ENCODE results near the gene CACNA1S. TPM values are rescaled to one million over a fixed set of nuclear protein-coding genes. Genes with fewer than 3 reads are reported as not detected.

The CACNA1S gene
- total and polyA plus RNA-seq, 2 of the 8 experiments (the other 6 are each of a cell fraction or from before 2014, with no cell fraction given): 0.06 TPM; not detected in 1

GRCh38 chr1:201093561-201093960 lies 18.7 kb downstream of the CACNA1S start:
- no peaks in the 10 kb centered on the region for H4K20me1 ChIP-seq (replicated peaks in 1 of 2; ENCODE audit: control insufficient read depth in 1 of 2, insufficient read depth in 2 of 2, low read length in 2 of 2)
- no peak overlapping the region for H3K23ac ChIP-seq (ENCODE audit: insufficient read length)
- no peak overlapping the region for H3K4ac ChIP-seq (replicated peaks; ENCODE audit: insufficient read length, low read depth, low read length)
- H3K36me3 ChIP-seq (ENCODE audit: control insufficient read depth in 2 of 4, insufficient read depth in 4 of 4, low read length in 3 of 4): no peaks in the 10 kb centered on the region
- H3K9me3 ChIP-seq (ENCODE audit: insufficient read depth in 2 of 2, low read depth in 1 of 2, low read length in 1 of 2): no peaks in the 10 kb centered on the region
- FAIRE-seq: no peak
- no peak overlapping the region for H2BK5ac ChIP-seq (ENCODE audit: low read depth, low read length)
- H2AFZ ChIP-seq (ENCODE audit: low read length): no peak overlapping the region
- no peak overlapping the region for H2BK20ac ChIP-seq (ENCODE audit: low read length)
- H3K79me1 ChIP-seq (ENCODE audit: low read depth, low read length): no peaks in the 10 kb centered on the region
- H3K23me2 ChIP-seq (ENCODE audit: low read depth, low read length): no peaks in the 10 kb centered on the region
- H2BK15ac ChIP-seq (ENCODE audit: low read length): no peak overlapping the region
- no peaks in the 10 kb centered on the region for H3K27me3 ChIP-seq (replicated peaks in 1 of 4; ENCODE audit: control insufficient read depth in 3 of 4, extremely low read depth in 1 of 4, insufficient read depth in 3 of 4, low read length in 3 of 4)
- no peak overlapping the region for H3K56ac ChIP-seq (replicated peaks; ENCODE audit: insufficient read length, low read depth, low read length)
- no peak overlapping the region for H4K5ac ChIP-seq (ENCODE audit: insufficient read length, low read depth, low read length)
- H3K4me3 ChIP-seq (ENCODE audit: extremely low read depth in 1 of 4, insufficient read depth in 2 of 4, low read depth in 3 of 4, low read length in 4 of 4): no peak overlapping the region
- no peak overlapping the region for H2AK5ac ChIP-seq (ENCODE audit: low read depth, low read length)
- ChIA-PET POLR2A (ENCODE audit: partially characterized antibody) (interaction anchor here (0.7 kb wide), 2 partner anchors 122 to 430 kb away, joined by 3 to 5 read pairs; no protein-coding TSS in a partner anchor), CTCF (ENCODE audit: partially characterized antibody) (interaction anchor here (0.7 to 9.1 kb wide), 7 partner anchors 9 to 122 kb away, joined by 3 to 92 read pairs (median 5); no protein-coding TSS in a partner anchor)
- H3K14ac ChIP-seq (ENCODE audit: insufficient read length): no peak overlapping the region
- no peak overlapping the region; the same call in 1 of the 2 replicates for H4K8ac ChIP-seq (ENCODE audit: extremely low read depth, insufficient read depth, low read length)
- H3K79me2 ChIP-seq (ENCODE audit: control insufficient read depth in 1 of 2, insufficient read depth in 2 of 2, low read length in 2 of 2): no peaks in the 10 kb centered on the region
- peaks cover 0 to 3% (median 0%) of the 10 kb centered on the region in 4 experiments; a peak in 1 of 7 replicates for H3K4me1 ChIP-seq (replicated peaks in 1 of 4; ENCODE audit: control insufficient read depth in 3 of 4, insufficient read depth in 4 of 4, low read length in 3 of 4)
- no peak overlapping the region for H3K4me2 ChIP-seq (ENCODE audit: insufficient read depth in 1 of 2, low read depth in 2 of 2, low read length in 2 of 2)
- H3K9ac ChIP-seq (replicated peaks in 1 of 4; ENCODE audit: extremely low read depth in 1 of 4, low read depth in 3 of 4, low read length in 3 of 4): no peak overlapping the region
- no peak overlapping the region for H3K27ac ChIP-seq (ENCODE audit: low read depth, low read length)
- no peak for DNase-seq (ENCODE audit: low read depth in 1 of 2, low spot score in 2 of 2)
- H3K18ac ChIP-seq (ENCODE audit: extremely low read depth, low read length): no peak overlapping the region
- no peak overlapping the region for H2BK12ac ChIP-seq (ENCODE audit: low read depth, low read length)
- H4K91ac ChIP-seq (replicated peaks; ENCODE audit: insufficient read length, low read length): no peak overlapping the region
- H2BK120ac ChIP-seq (replicated peaks; ENCODE audit: low read depth, low read length): no peak overlapping the region
- 97% methylated on average over 7 of the region's 7 CpGs; no CpG with 5 or more reads in 1 of the 2 experiments for WGBS, 2 experiments (ENCODE audit: extremely low coverage in 1 of 2, insufficient coverage in 1 of 2, insufficient read length in 1 of 2, insufficient replicate concordance in 2 of 2, low coverage in 1 of 2, low lambda C conversion rate in 2 of 2, missing lambda C conversion rate in 1 of 2)
- no peak for TF ChIP-seq ATF3 (IDR thresholded peaks at IDR 0.05; ENCODE audit: insufficient read depth, low read depth, low read length)
- TF ChIP-seq NANOG (IDR thresholded peaks at IDR 0.05; ENCODE audit: insufficient read depth, low read depth, low read length, poor library complexity, severe bottlenecking): no peak
- no peak for TF ChIP-seq ZNF274 (IDR thresholded peaks at IDR 0.05; ENCODE audit: borderline replicate concordance, extremely low read depth, low read length)
- no peak for TF ChIP-seq RAD21 (IDR thresholded peaks at IDR 0.05 in 1 of 2, conservative IDR thresholded peaks at IDR 0.05 in 1 of 2; ENCODE audit: low read depth in 2 of 2, low read length in 2 of 2)
- TF ChIP-seq RNF2 (IDR thresholded peaks at IDR 0.05; ENCODE audit: borderline replicate concordance, low read depth, low read length, missing control alignments, poor library complexity, severe bottlenecking): no peak
- no peak for TF ChIP-seq RBBP5 (IDR thresholded peaks at IDR 0.05; ENCODE audit: borderline replicate concordance, low read depth, low read length)
- TF ChIP-seq TAF1 (IDR thresholded peaks at IDR 0.05; ENCODE audit: low read depth, low read length): no peak
- TF ChIP-seq SRF (IDR thresholded peaks at IDR 0.05; ENCODE audit: low read depth, low read length): no peak
- no peak for TF ChIP-seq SP2 (IDR thresholded peaks at IDR 0.05; ENCODE audit: low read length)
- no peak for TF ChIP-seq TCF12 (IDR thresholded peaks at IDR 0.05; ENCODE audit: low read depth, low read length)
- TF ChIP-seq EGR1 (IDR thresholded peaks at IDR 0.05; ENCODE audit: borderline replicate concordance, low read depth, low read length): no peak
- no peak for TF ChIP-seq RFX5 (IDR thresholded peaks at IDR 0.05; ENCODE audit: borderline replicate concordance, low read depth, low read length)
- TF ChIP-seq PHF8 (conservative IDR thresholded peaks at IDR 0.05; ENCODE audit: low read depth, low read length): no peak

Data from H1 (cell line).